Mesendoderm (in vitro differentiated cells): Measurements from ENCODE around the gene ACSL3.
"Not testable (repeated sequence)": the region's sequence is repeated elsewhere in the genome, so short reads cannot be mapped to it uniquely, and the experiment has no call there.

ENCODE experiments used
- DNase-seq: peaks from one replicate; pipeline ENCODE4 v3.0.0; 2013
- H2AK5ac ChIP-seq: 2 replicates; pipeline ENCODE4 v1.6.1; 2013; ENCODE audit warnings: low read length, inconsistent platforms
- H2BK120ac ChIP-seq: 2 replicates; pipeline ENCODE4 v1.6.1; 2013; ENCODE audit warnings: low read depth, mild to moderate bottlenecking, low read length, moderate library complexity, mixed read lengths
- H2BK15ac ChIP-seq: replicated peaks from 2 replicates; pipeline ENCODE4 v1.6.1; 2013; ENCODE audit warnings: low read depth, mild to moderate bottlenecking, moderate library complexity
- H2BK5ac ChIP-seq: 2 replicates; pipeline ENCODE4 v1.6.1; 2013; ENCODE audit warnings: low read length, inconsistent platforms
- H3K18ac ChIP-seq: 2 replicates; pipeline ENCODE4 v1.6.1; 2013; ENCODE audit warnings: mild to moderate bottlenecking, low read length, mixed read lengths
- H3K23ac ChIP-seq: one replicate; pipeline ENCODE4 v1.6.1; 2013; ENCODE audit warnings: low read length
- H3K27ac ChIP-seq: 2 replicates; pipeline ENCODE4 v1.5.1; 2013; ENCODE audit warnings: low read depth, mild to moderate bottlenecking, inconsistent platforms, low read length, moderate library complexity
- H3K27me3 ChIP-seq: 2 replicates; pipeline ENCODE4 v1.6.1; 2013; ENCODE audit warnings: low read length, control low read depth, mild to moderate bottlenecking, inconsistent platforms; ENCODE audit not compliant: insufficient read depth, poor library complexity
- H3K36me3 ChIP-seq: 2 replicates; pipeline ENCODE4 v1.6.1; 2013; ENCODE audit warnings: low read length, inconsistent platforms; ENCODE audit not compliant: control insufficient read depth, insufficient read depth
- H3K4ac ChIP-seq: one replicate; pipeline ENCODE4 v1.6.1; 2013; ENCODE audit warnings: low read depth, mild to moderate bottlenecking, low read length, moderate library complexity
- H3K4me1 ChIP-seq: 2 replicates; pipeline ENCODE4 v1.6.1; 2013; ENCODE audit warnings: low read depth, low read length, inconsistent platforms; ENCODE audit not compliant: control insufficient read depth
- H3K4me2 ChIP-seq: 2 replicates; pipeline ENCODE4 v1.6.1; 2013; ENCODE audit warnings: low read length
- H3K4me3 ChIP-seq: 2 replicates; pipeline ENCODE4 v1.5.1; 2013; ENCODE audit warnings: mild to moderate bottlenecking, low read length
- H3K56ac ChIP-seq: one replicate; pipeline ENCODE4 v1.6.1; 2013; ENCODE audit warnings: low read length
- H3K79me1 ChIP-seq: 2 replicates; pipeline ENCODE4 v1.6.1; 2013; ENCODE audit warnings: low read length, inconsistent platforms
- H3K79me2 ChIP-seq: 2 replicates; pipeline ENCODE4 v1.6.1; 2013; ENCODE audit warnings: mild to moderate bottlenecking, low read length; ENCODE audit not compliant: control insufficient read depth, insufficient read depth
- H3K9ac ChIP-seq: 2 replicates; pipeline ENCODE4 v1.6.1; 2013; ENCODE audit warnings: low read length, inconsistent platforms
- H4K5ac ChIP-seq: one replicate; pipeline ENCODE4 v1.6.1; 2013; ENCODE audit warnings: low read length
- H4K8ac ChIP-seq: one replicate; pipeline ENCODE4 v1.6.1; 2013; ENCODE audit warnings: low read depth, mild to moderate bottlenecking, control low read depth, low read length, moderate library complexity
- WGBS: extraction: QIAGEN DNeasy Blood & Tissue Kit; methylation state at CpG from one replicate; pipeline ENCODE4 v1.1.7; 2013; ENCODE audit warnings: low lambda C conversion rate, missing lambda C conversion rate; ENCODE audit not compliant: insufficient coverage; ENCODE audit errors: extremely low coverage; 5-methylcytosine and 5-hydroxymethylcytosine counted together

The ACSL3 gene

DNA sequence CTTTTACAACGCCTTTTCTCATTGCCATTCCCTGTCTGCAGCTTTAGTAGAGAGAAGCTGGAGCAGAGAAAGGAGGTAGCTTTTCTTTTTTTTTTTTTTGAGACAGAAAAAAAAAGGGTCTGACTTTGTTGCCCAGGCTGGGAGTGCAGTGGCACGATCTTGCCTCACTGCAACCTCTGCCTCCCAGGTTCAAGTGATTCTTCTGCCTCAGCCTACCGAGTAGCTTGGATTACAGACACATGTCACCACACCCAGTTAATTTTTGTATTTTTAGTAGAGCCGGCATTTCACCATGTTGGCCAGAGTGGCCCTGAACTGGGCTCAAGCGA is 25.0 kb upstream of the ACSL3 start:
- Histone ChIP-seq H3K27me3 (no peaks in the 10 kb centered on the region), H2AK5ac (no peak overlapping the region), H3K4me3 (no peak overlapping the region), H3K4ac (no peak overlapping the region), H4K8ac (no peak overlapping the region), H4K5ac (no peak overlapping the region), H3K23ac (no peak overlapping the region), H2BK15ac (no peak overlapping the region), H3K4me1 (no peaks in the 10 kb centered on the region), H3K79me2 (no peaks in the 10 kb centered on the region), H3K56ac (no peak overlapping the region), H3K4me2 (no peak overlapping the region), H3K79me1 (no peaks in the 10 kb centered on the region), H3K27ac (no peak overlapping the region), H2BK120ac (no peak overlapping the region), H3K36me3 (no peaks in the 10 kb centered on the region), H3K9ac (no peak overlapping the region), H3K18ac (no peak overlapping the region), H2BK5ac (no peak overlapping the region)
- no CpG with 5 or more reads among the region's 5 CpGs for WGBS
- DNase-seq, result no peak

DNA sequence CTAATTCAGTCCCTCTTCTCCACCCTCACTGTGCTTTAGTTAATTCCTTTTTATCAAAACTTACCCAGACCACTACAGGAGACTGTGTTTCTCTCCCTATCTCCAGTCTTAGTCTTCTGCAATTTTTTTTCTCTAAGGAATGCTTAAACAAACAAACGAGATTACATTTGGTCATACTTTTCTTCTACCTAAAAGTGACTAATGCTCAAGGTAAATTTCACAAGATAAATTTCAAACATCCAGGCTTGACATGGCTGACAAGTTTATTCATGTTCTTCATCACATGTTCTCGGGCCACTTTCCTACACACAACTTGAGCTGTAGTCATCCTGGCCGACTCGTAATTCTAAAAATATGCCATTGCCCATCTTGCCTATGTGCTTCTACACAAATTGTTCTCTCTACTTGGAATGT is 23.2 kb upstream of the ACSL3 start:
- H3K23ac ChIP-seq, result no peak overlapping the region
- no peak overlapping the region for H3K18ac ChIP-seq
- no peak overlapping the region for H2BK120ac ChIP-seq
- H3K79me2 ChIP-seq, result no peaks in the 10 kb centered on the region
- no peak overlapping the region for H4K5ac ChIP-seq
- no peaks in the 10 kb centered on the region for H3K4me1 ChIP-seq
- H2BK5ac ChIP-seq, result no peak overlapping the region
- WGBS, result no CpG with 5 or more reads among the region's 4 CpGs
- H3K27me3 ChIP-seq, result no peaks in the 10 kb centered on the region
- no peak overlapping the region for H3K9ac ChIP-seq
- H4K8ac ChIP-seq, result no peak overlapping the region
- no peaks in the 10 kb centered on the region for H3K79me1 ChIP-seq
- H3K4me3 ChIP-seq, result no peak overlapping the region
- no peak overlapping the region for H3K4me2 ChIP-seq
- no peak overlapping the region for H3K56ac ChIP-seq
- no peak overlapping the region for H2BK15ac ChIP-seq
- no peak overlapping the region for H2AK5ac ChIP-seq
- no peak overlapping the region for H3K4ac ChIP-seq
- no peak for DNase-seq
- H3K36me3 ChIP-seq, result no peaks in the 10 kb centered on the region
- no peak overlapping the region for H3K27ac ChIP-seq

DNA sequence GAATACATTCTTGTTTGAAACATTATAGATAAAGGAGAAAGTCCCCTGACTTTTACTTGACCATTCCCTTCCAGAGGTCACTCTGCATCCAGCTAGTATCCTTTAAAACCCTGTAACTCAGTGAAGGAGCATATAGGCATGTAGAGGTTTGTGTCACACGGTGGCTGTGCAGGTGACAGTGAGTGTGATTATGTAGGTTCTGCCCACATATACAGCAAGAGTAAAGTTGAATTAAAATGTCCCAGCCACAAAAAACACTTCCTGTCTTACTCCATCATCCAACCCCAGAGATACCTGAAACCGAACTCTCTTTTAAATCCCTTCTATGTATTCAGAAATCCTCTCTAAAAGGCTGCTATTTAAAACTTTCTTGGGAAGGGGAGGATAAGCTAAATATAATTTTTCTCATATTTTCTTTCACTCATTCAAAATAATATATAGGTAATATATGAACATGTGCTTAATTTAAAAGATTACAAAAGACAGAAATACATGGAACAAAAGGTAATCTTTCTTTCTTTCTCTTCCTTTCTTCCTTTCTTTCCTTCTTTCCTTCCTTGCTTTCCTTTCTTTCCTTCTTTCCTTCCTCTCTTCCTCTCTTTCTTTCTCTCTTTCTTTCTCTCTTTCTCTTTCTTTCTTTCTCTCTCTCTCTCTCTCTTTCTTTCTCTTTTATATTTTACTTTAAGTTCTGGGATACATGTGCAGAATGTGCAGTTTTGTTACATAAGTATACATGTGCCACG is 20.6 kb upstream of the ACSL3 start:
- WGBS, result no CpG with 5 or more reads among the region's 3 CpGs
- DNase-seq, result no peak
- Histone ChIP-seq H2BK5ac (no peak overlapping the region), H3K4ac (no peak overlapping the region), H3K4me3 (no peak overlapping the region), H3K18ac (no peak overlapping the region), H3K23ac (no peak overlapping the region), H3K79me2 (no peaks in the 10 kb centered on the region), H4K8ac (no peak overlapping the region), H3K27ac (no peak overlapping the region), H3K4me2 (no peak overlapping the region), H4K5ac (no peak overlapping the region), H3K79me1 (no peaks in the 10 kb centered on the region), H3K27me3 (no peaks in the 10 kb centered on the region), H2AK5ac (no peak overlapping the region), H3K36me3 (no peaks in the 10 kb centered on the region), H2BK15ac (no peak overlapping the region), H3K9ac (no peak overlapping the region), H2BK120ac (no peak overlapping the region), H3K4me1 (no peaks in the 10 kb centered on the region), H3K56ac (no peak overlapping the region)

GRCh38 chr2:222842491-222843174 is 18.2 kb upstream of the ACSL3 start:
- Histone ChIP-seq H3K18ac (no peak overlapping the region), H3K4me2 (no peak overlapping the region), H3K4ac (no peak overlapping the region), H3K79me1 (no peaks in the 10 kb centered on the region), H2AK5ac (no peak overlapping the region), H3K4me1 (no peaks in the 10 kb centered on the region), H2BK120ac (no peak overlapping the region), H4K5ac (no peak overlapping the region), H3K23ac (no peak overlapping the region), H2BK15ac (no peak overlapping the region), H3K27me3 (no peaks in the 10 kb centered on the region), H3K36me3 (no peaks in the 10 kb centered on the region), H3K9ac (no peak overlapping the region), H3K79me2 (no peaks in the 10 kb centered on the region), H3K4me3 (no peak overlapping the region), H4K8ac (no peak overlapping the region), H3K27ac (no peak overlapping the region), H2BK5ac (no peak overlapping the region), H3K56ac (no peak overlapping the region)
- WGBS, result no CpG with 5 or more reads among the region's 3 CpGs
- no peak for DNase-seq

GRCh38 chr2:222844323-222844722 is 16.5 kb upstream of the ACSL3 start:
- no peak overlapping the region for H3K18ac ChIP-seq
- no peak overlapping the region for H2BK120ac ChIP-seq
- H3K4ac ChIP-seq, result no peak overlapping the region
- H2BK15ac ChIP-seq, result no peak overlapping the region
- no peak overlapping the region for H3K4me3 ChIP-seq
- no peak overlapping the region for H3K4me2 ChIP-seq
- DNase-seq, result peak; percentile 44
- no peaks in the 10 kb centered on the region for H3K36me3 ChIP-seq
- H2AK5ac ChIP-seq, result no peak overlapping the region
- H3K23ac ChIP-seq, result no peak overlapping the region
- H2BK5ac ChIP-seq, result no peak overlapping the region
- H3K56ac ChIP-seq, result no peak overlapping the region
- no peak overlapping the region for H4K8ac ChIP-seq
- H3K9ac ChIP-seq, result no peak overlapping the region
- no peaks in the 10 kb centered on the region for H3K27me3 ChIP-seq
- no peak overlapping the region for H4K5ac ChIP-seq
- H3K79me1 ChIP-seq, result no peaks in the 10 kb centered on the region
- no CpG with 5 or more reads among the region's 6 CpGs for WGBS
- H3K79me2 ChIP-seq, result no peaks in the 10 kb centered on the region
- H3K4me1 ChIP-seq, result peaks cover 2% of the 10 kb centered on the region
- H3K27ac ChIP-seq, result no peak overlapping the region

DNA sequence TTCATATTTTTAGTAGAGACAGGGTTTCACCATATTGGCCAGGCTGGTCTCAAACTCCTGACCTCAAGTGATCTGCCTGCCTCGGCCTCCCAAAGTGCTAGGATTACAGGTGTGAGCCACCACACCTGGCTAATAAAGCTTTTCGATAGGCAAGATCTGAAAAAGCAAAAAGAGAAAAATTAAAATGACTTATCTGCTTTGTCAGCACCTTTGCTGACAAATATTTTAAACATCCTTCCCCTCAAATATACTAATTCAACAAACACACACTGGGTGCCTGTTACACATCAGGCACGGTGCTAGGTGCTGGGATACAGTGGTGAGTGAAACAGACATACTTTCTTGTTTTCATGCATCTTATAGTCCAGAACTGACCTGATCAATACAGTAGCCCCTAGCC is 15.5 kb upstream of the ACSL3 start:
- H3K27ac ChIP-seq, H3K4ac ChIP-seq, H4K5ac ChIP-seq, H3K56ac ChIP-seq, DNase-seq, H2BK120ac ChIP-seq, H4K8ac ChIP-seq, H3K36me3 ChIP-seq, H2BK5ac ChIP-seq, H3K4me1 ChIP-seq, H3K4me3 ChIP-seq, H3K4me2 ChIP-seq, H3K27me3 ChIP-seq, H3K23ac ChIP-seq, H3K9ac ChIP-seq, H3K79me2 ChIP-seq, H2AK5ac ChIP-seq, H3K18ac ChIP-seq, H3K79me1 ChIP-seq, H2BK15ac ChIP-seq: not testable (repeated sequence)
- WGBS, result no CpG with 5 or more reads among the region's 3 CpGs
